DMS 273 (cell line): ENCODE measurements around the gene BCS1L.
A peak's percentile ranks its signal among the peaks of the same experiment; 100 is the strongest.

Experiments
- DNase-seq: peaks from one replicate; lab custom pipeline; 2025; ENCODE audit not compliant: unreplicated experiment; lab: John Stamatoyannopoulos, UW

The BCS1L gene

GRCh38 chr2:218659258-218659987, at the start of gene BCS1L, which contains the start of gene ZNF142:
Gene BCS1L, plus strand, starts transcription at chr2:218659683. Its CDS starts 1,305 bp downstream, at chr2:218660988.
Gene ZNF142, minus strand, starts transcription at chr2:218659623. Its CDS starts 3,194 bp downstream, at chr2:218656429.
- DNase-seq, result peak; percentile 97

- no peak for DNase-seq
Observed at GRCh38 chr2:218615868-218616315, 43.6 kb upstream of the BCS1L start.

GRCh38 chr2:218618102-218618860, 41.2 kb upstream of the BCS1L start:
- DNase-seq, result peak; percentile 62

- no peak for DNase-seq
Observed at GRCh38 chr2:218621007-218621406, 38.5 kb upstream of the BCS1L start.

GRCh38 chr2:218622606-218623365, 36.7 kb upstream of the BCS1L start:
- peak; percentile 74 for DNase-seq

- DNase-seq, result no peak
Observed at GRCh38 chr2:218623366-218623705, 36.1 kb upstream of the BCS1L start.

- DNase-seq, result no peak
Observed at GRCh38 chr2:218626369-218626768, 33.1 kb upstream of the BCS1L start.

GRCh38 chr2:218627939-218628338, 31.5 kb upstream of the BCS1L start:
- DNase-seq, result no peak

GRCh38 chr2:218631837-218632236, 27.6 kb upstream of the BCS1L start:
- DNase-seq, result no peak

- DNase-seq, result no peak
Observed at GRCh38 chr2:218635719-218636118, 23.8 kb upstream of the BCS1L start.

- no peak for DNase-seq
Observed at GRCh38 chr2:218638372-218638771, 21.1 kb upstream of the BCS1L start.

GRCh38 chr2:218642121-218642656, 17.3 kb upstream of the BCS1L start:
- no peak for DNase-seq

GRCh38 chr2:218642786-218643185, 16.7 kb upstream of the BCS1L start:
- no peak for DNase-seq

GRCh38 chr2:218643751-218644310, 15.7 kb upstream of the BCS1L start:
- no peak for DNase-seq

GRCh38 chr2:218644721-218645120, 14.8 kb upstream of the BCS1L start:
- DNase-seq, result no peak

GRCh38 chr2:218645126-218645525, 14.4 kb upstream of the BCS1L start:
- DNase-seq, result no peak

GRCh38 chr2:218648088-218648786, 11.2 kb upstream of the BCS1L start:
- peak; percentile 79 for DNase-seq

- no peak for DNase-seq
Observed at GRCh38 chr2:218648787-218649100, 10.7 kb upstream of the BCS1L start.

- no peak for DNase-seq
Observed at GRCh38 chr2:218655751-218656150, 3.7 kb upstream of the BCS1L start.

- peak; percentile 72 for DNase-seq
Observed at GRCh38 chr2:218658671-218659257, 719 bp upstream of the BCS1L start.
